GOT3 (cell line): ENCODE measurements around the gene AGA.

ENCODE experiments used
- DNase-seq: peaks from one replicate; lab custom pipeline; 2025; ENCODE audit warnings: mixed read lengths; lab: John Stamatoyannopoulos, UW

Gene AGA

DNA sequence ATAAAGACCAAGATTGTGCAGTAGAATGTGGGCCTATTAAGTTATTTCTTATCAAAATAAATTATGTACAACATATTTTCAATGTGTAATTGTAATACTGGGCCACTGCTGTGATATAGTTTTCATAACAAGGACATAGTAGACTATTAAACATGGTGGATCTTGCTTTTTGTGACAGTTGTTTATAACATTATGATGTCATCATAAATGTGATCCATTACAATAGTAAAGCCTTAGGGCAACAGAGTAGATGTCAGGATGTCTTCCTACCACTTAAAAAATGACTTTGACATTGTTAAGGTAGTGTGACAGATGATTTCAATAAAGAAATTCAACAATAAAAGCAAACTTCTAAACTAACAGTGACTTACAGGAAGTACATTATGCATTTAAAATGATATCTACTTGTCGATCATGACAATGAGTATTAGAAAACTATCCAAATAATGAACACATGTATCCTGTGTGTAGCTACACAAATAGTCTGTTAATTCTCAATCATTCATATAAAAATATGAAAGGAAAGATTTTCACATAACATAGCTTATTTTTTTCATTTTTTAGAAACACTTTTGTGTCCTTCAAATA, 5.3 kb upstream of the AGA start:
- DNase-seq, result no peak

- no peak for DNase-seq
These were observed 4.3 kb upstream of the AGA start for GRCh38 chr4:177446586-177446985.

- DNase-seq, result no peak
These were observed 2.9 kb upstream of the AGA start for GRCh38 chr4:177444911-177445736.

DNA sequence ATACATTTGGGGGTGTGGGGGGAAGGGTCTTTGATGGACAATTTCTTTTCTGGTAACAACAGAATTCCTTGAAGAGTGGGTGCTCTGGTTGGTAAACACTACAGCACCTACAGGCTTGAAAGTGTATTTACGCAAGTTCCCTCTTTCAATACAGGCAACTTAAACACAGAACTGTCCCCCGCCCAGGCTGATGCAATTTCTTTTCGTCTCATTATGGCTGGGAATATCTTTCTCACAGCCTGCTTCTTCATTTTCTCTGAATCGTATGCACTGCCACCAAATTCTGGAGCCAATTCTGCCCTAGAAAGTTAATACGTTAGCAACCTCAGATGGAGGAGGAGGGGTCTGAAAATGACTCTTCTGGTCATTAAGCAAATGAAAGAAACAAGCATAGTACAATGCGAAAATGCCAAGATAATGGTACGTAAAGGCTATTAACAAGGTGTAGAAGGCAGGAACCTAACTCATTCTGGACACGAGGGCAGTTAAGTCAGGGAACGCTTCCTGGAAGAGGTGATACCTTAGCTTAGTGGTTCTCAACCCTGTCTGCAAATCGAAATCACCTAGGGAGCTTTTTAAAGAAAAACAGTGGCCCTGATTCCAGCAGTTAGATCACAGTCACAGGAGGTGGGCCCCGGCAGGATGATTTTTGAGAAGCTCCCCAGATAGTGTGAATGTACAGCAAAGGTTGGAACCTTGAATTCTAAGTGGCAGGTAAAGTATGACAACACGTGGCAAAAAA, 1.0 kb downstream of the AGA start:
- DNase-seq, result no peak

- DNase-seq, result no peak
These were observed 5.8 kb downstream of the AGA start for GRCh38 chr4:177436456-177436855.

GRCh38 chr4:177434667-177435066, 7.6 kb downstream of the AGA start:
- DNase-seq, result no peak

GRCh38 chr4:177427192-177427591, 15.0 kb downstream of the AGA start:
- DNase-seq, result no peak

DNA sequence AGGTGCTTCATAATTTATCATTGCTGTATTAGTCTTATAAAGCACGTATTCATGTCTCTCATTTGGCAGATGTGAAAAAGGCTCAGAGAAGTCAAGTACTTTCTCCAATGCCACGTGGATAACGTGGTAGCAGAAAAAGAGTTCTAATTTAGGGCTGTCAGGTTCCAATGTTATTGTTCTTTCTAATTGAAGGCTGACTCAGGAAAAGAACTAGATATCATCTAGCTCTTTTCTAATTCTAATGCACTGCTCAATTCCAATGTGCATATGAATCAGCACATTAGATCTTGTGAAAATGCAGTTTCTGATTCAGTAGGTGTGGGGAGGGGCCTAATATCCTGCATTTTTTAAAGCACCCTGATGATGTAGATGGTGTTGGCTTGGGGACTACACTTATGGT, 22.8 kb downstream of the AGA start:
- no peak for DNase-seq

- no peak for DNase-seq
These were observed 28.6 kb downstream of the AGA start for GRCh38 chr4:177413656-177414055.

DNA sequence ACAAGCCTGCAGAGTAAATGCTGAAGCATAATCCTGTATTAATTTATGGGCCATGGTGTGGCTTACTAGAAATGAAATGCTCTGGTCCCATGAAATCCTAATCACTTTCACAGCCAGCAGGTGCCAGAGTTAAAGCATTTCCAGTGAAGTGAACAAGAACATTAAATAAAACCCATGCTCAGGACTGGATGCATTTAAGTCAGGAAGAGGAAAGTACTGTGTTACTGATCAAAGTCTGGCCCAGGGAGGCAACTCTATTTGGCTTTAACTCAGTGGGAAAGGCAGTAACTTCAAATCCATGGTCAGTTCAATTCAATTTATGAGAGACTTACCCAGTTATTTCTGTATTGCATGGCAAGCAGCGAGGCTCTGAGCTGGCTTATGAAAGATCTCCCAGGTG, 29.2 kb downstream of the AGA start:
- DNase-seq, result no peak

DNA sequence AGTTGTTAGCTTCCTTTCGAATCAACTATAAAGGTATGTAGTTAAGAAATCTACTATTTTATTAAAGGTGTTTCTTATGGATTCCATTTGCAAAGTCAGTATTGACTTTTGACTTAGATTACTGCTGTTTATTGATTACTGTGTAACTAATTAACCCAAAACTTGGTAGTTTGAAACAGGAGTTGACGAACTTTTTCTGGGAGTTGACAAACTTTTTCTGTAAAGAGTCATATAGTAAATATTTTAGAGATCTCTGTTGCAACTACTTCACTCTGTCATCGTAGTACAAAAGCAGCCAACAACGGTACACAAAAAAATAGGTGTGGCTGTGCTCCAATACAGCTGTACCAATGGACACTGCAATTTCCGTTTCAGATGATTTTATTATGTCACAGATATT, 30.2 kb downstream of the AGA start:
- DNase-seq, result no peak

DNA sequence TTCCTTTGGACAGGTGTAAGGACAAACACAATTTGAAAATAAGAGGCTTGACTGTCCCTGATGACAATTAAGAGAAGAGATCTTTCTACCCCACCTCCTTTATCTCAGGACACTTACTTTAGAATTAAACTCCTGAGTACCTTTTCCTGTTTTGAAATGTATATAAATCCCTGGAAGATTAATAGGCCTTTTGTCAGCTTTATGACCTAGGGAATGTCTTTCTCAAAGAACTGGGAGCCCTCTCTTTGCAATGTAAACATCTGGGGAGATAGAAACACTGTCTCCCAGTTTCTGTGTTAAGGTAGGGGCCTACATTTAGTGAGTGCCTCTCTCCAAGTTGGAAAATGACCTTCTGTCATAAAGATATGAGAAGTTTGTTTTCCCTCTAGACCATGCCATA, 31.7 kb downstream of the AGA start:
- DNase-seq, result no peak

DNA sequence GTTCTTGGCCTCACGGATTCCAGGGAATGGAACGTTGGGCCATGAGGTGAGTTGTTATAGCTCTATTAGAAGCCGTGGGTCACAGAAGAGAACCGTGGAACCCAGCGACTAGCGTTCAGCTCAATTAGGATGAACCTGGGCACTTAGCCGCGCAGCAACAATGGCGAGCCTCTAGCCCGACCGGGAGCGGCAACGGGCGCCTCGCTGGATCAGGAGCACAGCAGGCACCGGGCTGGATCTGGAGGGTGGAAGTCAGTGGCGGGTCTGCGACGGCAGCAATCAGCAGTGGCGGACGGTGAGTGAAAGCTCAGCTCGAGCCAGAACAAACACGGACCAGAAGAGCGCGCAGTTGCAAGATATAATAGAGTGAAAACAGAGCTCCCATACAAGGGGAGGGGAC, 34.2 kb downstream of the AGA start:
- DNase-seq, result no peak

DNA sequence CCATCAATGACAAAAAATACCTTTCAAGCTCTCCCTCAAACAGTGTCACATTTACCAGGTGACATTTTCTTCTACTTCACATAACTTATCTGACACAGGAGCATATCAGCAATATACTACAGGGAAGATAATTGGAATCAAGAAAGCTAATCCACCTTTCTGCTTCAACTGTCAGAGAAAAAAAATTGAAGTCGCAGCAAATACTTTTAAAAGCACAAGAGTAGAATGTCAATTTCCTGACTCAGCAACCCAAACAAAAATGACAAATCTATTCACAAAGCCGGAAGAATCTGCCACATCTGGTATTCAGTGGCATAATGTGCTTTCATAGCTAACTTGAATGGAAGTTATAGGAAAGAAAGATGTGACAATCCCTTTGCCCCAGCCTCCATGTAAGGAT, 36.7 kb downstream of the AGA start:
- DNase-seq, result no peak

DNA sequence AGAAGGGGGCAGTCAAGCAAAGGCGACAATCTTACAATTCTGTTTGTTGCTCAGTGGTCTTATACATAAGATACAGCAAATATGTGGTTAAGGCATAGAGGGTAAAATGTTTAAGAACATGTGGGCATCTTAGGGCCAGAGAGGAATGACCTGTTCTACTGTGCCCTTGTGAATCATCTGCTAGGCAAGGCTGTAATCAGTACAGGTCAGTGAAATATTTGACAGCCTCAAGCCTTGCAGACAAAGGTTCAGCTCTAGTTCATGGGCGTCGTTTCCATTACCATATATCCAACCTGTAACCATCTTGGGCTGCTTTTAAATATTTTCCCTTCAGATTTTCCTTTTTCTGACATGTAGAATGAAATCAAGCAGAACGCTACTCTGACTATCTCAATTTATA, 37.3 kb downstream of the AGA start:
- no peak for DNase-seq

DNA sequence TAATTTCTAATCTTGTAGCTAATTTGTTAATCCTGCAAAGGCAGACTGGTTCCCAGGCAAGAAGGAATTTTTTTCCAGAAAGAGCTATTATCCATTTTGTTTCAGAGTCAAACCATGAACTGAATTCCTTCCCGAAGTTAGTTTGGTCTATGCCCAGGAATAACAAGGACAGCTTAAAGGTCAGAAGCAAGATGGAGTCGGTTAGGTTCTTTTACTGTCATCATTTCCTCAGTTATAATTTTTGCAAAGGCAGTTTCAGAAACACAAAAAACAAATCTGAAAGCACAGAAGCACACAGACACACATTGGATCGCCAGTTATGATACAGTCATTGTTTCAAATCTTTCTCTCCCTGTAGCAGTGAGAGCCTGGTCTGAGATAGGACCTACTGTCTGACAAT, 37.9 kb downstream of the AGA start:
- DNase-seq, result no peak

GRCh38 chr4:177403746-177404145, 38.5 kb downstream of the AGA start:
- DNase-seq, result no peak

GRCh38 chr4:177401658-177402273, 40.5 kb downstream of the AGA start:
- DNase-seq, result no peak

DNA sequence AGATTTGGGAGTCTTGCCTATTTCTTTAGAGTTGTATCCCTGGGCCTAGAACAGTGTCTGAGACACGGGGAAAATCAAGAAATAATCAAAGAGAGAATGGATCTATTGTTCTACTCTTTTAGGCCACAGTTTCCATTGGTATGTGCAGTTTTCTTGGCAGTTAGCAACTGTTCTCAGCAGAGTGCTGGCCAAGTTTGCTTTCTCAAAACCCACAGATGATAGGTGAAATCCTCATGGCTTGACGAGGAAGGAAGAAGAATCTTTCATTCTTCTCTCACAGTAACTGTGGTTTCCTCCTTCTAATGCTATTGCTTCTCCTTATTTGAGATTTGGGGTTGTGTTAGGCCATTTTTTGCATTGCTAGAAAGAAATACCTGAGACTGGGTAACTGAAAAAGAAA, 42.2 kb downstream of the AGA start:
- DNase-seq, result no peak

DNA sequence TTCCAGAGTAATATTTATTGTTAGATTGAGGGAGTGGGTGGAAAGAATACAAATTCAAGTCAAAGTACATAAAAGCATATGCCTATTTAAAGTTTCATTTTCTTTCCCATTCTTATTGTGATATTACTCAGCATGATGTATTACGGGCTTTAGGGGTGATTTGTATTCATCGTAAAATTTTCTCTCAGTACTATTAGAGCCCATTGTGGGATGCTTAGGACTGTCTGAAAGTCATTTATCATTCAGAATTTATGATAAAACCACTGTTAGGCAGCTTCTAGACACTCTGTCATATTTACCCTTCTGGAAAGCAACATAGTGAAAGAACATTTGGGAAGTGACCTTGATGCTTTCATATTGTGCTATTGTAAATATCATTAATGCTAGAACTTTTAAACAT, 45.9 kb downstream of the AGA start:
- no peak for DNase-seq

- no peak for DNase-seq
These were observed 49.0 kb downstream of the AGA start for GRCh38 chr4:177393236-177393635.

- DNase-seq, result no peak
These were observed 50.3 kb downstream of the AGA start for GRCh38 chr4:177391953-177392352.

- DNase-seq, result no peak
These were observed 51.0 kb downstream of the AGA start for GRCh38 chr4:177391287-177391686.
